T47D (cell line): Measurements from ENCODE around the gene KCNAB1.
"Not testable (repeated sequence)": the region's sequence is repeated elsewhere in the genome, so short reads cannot be mapped to it uniquely, and the experiment has no call there.

Source experiments
- DNase-seq, 2 experiments: peaks; one replicate each; pipeline versions ENCODE4 v3.0.0 to v3.0.0-alpha.2; 2011 to 2012; ENCODE audit warnings: low read depth in 1 of 2, low spot score in 1 of 2
- JUND ChIP-seq: IDR thresholded peaks from 2 replicates; pipeline ENCODE4 v1.6.1; 2012; ENCODE audit warnings: low read depth
- in situ Hi-C: cut with HindIII; loops from 2 replicates; pipeline ENCODE4 v1.10.0; 2016; ENCODE audit warnings: low sequenced_read_pairs, low pct_unique_long_range_greater_than_20kb

KCNAB1 gene

DNA sequence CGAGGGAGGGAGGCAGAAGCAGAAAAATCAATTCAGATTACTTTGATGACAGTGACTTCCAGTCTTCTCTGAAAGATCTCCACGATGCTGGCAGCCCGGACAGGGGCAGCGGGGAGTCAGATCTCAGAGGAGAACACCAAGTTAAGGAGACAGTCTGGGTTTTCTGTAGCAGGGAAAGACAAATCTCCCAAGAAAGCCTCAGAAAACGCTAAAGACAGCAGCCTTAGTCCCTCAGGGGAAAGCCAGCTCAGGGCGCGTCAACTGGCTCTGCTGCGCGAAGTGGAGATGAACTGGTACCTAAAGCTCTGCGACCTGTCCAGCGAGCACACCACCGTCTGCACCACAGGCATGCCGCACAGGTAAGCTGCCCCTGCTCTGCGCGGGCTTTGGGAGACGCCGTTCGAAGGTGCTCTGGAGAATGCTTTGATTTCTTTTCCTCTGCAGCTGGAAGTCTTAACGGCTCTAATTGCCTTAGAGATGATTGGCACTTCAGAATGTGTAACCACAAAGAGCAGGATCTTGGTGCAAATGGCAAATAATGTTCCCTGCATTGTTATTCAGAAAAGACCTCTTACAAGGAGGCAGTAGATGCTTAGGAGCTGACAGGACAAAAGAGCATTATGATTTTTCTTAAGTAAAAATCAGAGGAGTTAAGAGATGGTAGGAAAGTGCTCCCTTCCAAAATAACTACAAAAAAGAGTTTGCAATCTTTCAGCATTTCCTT is at the start of gene KCNAB1:
Gene KCNAB1, plus strand, starts transcription at position 51 of the 724 bp plus-strand sequence.
- in situ Hi-C loops: no loop called here
- DNase-seq: peak in 1 of 2 experiments; percentile 39
- TF ChIP-seq JUND: no peak

DNA sequence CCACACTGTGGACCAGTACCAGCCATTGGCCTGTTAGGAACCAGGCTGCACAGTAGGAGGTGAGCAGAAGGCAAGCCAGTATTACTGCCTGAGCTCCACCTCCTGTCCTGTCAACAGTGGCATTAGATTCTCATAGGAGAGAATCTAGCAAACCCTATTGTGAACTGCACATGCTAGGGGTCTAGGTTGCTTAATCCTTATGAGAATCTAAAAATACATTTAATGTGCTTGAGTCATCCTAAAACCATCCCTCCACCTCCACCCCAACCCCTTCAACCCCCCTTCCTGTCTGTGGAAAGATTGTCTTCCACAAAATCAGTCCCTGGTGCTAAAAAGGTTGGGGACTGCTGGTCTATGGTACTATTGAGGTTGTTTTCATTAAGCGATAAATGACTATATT is 49.3 kb upstream of the KCNAB1 start:
- DNase-seq: no peak
- in situ Hi-C loops: no loop called here

DNA sequence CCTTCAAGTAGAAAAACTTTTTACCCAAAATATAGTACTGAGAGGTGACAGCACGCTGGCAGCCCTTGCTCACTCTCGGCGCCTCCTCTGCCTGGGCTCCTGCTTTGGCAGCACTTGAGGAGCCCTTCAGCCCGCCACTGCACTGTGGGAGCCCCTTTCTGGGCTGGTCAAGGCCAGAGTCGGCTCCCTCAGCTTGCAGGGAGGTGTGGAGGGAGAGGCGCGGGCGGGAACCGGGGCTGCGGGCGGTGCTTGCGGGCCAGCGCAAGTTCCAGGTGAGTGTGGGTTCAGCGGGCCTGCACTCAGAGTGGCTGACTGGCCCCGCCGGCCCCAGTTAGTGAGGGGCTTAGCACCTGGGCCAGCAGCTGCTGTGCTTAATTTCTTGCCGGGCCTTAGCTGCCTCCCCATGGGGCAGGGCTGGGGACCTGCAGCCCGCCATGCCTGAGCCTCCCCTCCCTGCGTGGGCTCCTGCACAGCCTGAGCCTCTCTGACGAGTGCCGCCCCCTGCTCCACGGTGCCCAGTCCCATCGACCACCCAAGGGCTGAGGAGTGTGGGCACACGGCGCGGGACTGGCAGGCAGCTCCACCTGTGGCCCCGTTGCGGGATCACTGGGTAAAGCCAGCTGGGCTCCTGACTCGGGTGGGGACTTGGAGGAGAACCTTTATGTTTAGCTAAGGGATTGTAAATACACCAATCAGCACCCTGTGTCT is 47.3 kb upstream of the KCNAB1 start:
- DNase-seq, in situ Hi-C loops: not testable (repeated sequence)

More for the DNA sequence above, 49.3 kb upstream of the KCNAB1 start:
- no peak for TF ChIP-seq JUND

- no peak for TF ChIP-seq JUND
- in situ Hi-C loops: no loop called here
- no peak for DNase-seq
These were observed 30.3 kb upstream of the KCNAB1 start for GRCh38 chr3:156090126-156090525.

GRCh38 chr3:156093964-156094363 is 26.4 kb upstream of the KCNAB1 start:
- TF ChIP-seq JUND: no peak
- DNase-seq: no peak
- in situ Hi-C loops: no loop called here

GRCh38 chr3:156094391-156094790 is 26.0 kb upstream of the KCNAB1 start:
- no peak for DNase-seq
- TF ChIP-seq JUND: no peak
- in situ Hi-C loops: no loop called here

- in situ Hi-C loops, DNase-seq: not testable (repeated sequence)
These were observed 24.7 kb upstream of the KCNAB1 start for GRCh38 chr3:156095652-156096051.

DNA sequence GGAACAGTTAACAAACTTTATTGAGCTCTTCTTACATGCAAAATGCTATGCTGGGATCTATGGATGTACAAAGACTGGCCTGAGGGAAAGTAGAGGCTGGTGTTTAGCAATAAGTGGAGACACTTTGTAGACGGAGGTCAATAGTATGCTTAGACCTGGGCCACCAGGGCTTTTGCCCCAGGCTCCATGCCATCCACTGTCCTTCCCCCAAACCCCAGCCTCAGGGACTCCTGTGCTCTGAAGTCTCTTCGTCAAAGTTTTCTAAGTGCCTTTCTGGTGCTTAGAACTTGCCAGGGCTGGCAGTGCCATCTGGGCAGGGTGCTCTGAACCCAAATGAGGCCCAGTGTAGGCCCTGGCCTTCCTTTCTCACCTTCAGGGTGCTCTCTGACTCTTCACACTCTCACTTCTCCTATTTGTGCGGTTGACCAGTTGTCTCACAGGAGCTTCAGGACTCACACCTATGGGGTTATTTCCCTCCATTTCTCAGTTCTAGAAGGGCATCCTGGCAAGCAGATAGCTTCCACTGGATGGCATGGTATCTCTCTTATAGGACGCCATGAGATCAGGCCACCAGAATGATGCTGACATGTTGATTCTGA is 21.8 kb upstream of the KCNAB1 start:
- TF ChIP-seq JUND: no peak
- no peak for DNase-seq
- in situ Hi-C loops: no loop called here

- in situ Hi-C loops, DNase-seq: not testable (repeated sequence)
These were observed 21.0 kb upstream of the KCNAB1 start for GRCh38 chr3:156099348-156099747.

GRCh38 chr3:156099984-156100383 is 20.4 kb upstream of the KCNAB1 start:
- in situ Hi-C loops: not testable (repeated sequence)

DNA sequence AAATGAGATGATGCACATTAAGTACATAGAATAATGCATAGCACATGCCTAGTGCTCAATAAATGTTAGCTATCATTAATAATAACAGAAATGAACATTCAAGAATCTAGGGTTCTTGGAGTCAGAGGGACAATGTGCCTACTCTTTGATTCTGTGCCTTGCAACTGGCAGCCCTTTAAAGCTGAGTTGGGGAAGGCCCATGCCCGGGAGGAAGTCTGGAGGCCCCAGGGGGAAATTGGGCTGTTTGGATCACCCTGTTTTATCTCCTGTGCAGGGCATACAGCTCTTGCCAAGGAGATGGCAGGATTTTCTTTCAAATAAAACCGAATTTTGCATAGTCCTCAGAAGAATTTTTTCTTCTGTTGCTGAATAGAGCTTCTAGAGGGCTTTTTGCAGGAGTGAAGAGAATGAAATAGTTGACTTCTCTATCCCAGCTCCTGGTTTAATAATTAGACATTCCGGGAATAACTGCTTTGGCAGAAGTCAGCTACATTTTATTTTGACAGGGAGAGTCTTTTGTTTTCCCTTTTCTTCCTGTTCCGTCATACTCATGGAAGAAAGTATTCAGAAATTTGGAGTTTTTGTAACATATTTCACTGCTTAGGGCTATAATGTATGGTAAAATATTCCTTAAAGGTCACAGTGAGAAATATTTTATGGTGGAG is 18.0 kb upstream of the KCNAB1 start:
- DNase-seq: no peak
- in situ Hi-C loops: no loop called here
- no peak for TF ChIP-seq JUND

More at GRCh38 chr3:156099984-156100383, 20.4 kb upstream of the KCNAB1 start:
- DNase-seq: not testable (repeated sequence)

DNA sequence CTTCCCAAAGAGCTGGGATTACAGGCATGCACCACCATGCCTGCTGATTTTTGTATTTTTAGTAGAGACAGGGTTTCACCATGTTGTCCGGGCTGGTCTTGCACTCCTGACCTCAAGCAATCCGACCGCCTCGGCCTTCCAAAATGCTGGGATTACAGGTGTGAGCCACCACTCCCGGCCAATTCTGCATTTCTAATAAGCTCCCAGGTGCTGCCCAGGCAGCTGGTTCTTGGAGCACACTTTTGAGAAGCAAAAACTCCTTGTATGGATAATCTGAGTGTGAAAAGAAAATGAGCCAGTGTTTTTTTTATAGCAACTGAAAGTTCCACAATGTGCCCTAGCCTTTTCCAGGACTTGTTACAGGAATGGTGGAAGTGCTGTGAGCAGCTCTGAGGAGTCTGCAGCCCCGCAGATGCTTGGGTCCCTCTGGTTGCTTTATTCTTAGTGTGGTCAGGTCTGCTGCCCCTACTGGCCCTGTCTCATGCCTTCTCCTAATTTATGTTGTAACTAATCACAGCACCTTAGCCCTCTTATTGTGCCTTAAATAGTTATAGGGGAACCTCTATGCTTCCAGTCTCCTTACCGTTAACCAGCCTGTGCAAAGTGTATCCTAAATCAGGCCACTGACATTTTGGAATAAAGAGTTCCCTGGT is 13.5 kb upstream of the KCNAB1 start:
- DNase-seq: no peak
- TF ChIP-seq JUND: no peak
- in situ Hi-C loops: no loop called here
